ENCODE measurements around the gene VAMP7. TPM values are rescaled to one million over a fixed set of nuclear protein-coding genes. Genes with fewer than 3 reads are reported as not detected.
"Not testable (repeated sequence)": the region's sequence is repeated elsewhere in the genome, so short reads cannot be mapped to it uniquely, and the experiment has no call there.

Gene VAMP7
- total RNA-seq, 1 donor from 2014 or later = 40.6 TPM

GRCh38 chrX:155966876-155967275, 85.7 kb downstream of the VAMP7 start:
- no peak for DNase-seq (ENCODE audit: low read depth)
- Histone ChIP-seq H3K36me3 (ENCODE audit: control insufficient read depth, insufficient read depth, low read length) (no peaks in the 10 kb centered on the region), H3K27me3 (ENCODE audit: control insufficient read depth, insufficient read depth, low read length) (no peaks in the 10 kb centered on the region), H3K4me3 (ENCODE audit: low read depth, low read length) (no peak overlapping the region)
- TF ChIP-seq CTCF (IDR thresholded peaks at IDR 0.05; ENCODE audit: insufficient read depth, low read length, poor library complexity, severe bottlenecking) = peak; percentile 39

- TF ChIP-seq CTCF (IDR thresholded peaks at IDR 0.05; ENCODE audit: insufficient read depth, low read length, poor library complexity, severe bottlenecking) = no peak
- Histone ChIP-seq H3K27me3 (ENCODE audit: control insufficient read depth, insufficient read depth, low read length) (no peaks in the 10 kb centered on the region), H3K4me3 (ENCODE audit: low read depth, low read length) (no peak overlapping the region), H3K36me3 (ENCODE audit: control insufficient read depth, insufficient read depth, low read length) (no peaks in the 10 kb centered on the region)
- no peak for DNase-seq (ENCODE audit: low read depth)
These were observed 86.6 kb downstream of the VAMP7 start for GRCh38 chrX:155967653-155968325.

DNA sequence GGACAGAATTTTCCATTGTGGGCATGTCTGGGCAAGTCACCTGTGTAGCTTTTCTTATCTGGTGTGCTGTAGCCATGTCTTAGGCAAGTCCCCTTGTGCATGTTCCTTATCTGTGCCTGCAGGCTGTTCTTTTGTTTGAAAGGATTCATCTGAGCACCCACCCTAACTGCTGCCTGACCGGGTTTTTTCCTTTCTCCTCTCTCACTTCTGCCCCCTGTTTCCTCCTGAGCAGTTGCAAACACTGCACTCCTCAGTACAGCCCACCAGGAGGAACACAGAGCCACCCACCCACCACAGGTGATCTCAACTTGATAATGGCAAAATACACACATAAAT, 87.1 kb downstream of the VAMP7 start:
- H3K4me3 ChIP-seq (ENCODE audit: low read depth, low read length) = no peak overlapping the region
- DNase-seq (ENCODE audit: low read depth) = no peak
- no peaks in the 10 kb centered on the region for H3K36me3 ChIP-seq (ENCODE audit: control insufficient read depth, insufficient read depth, low read length)
- H3K27me3 ChIP-seq (ENCODE audit: control insufficient read depth, insufficient read depth, low read length) = no peaks in the 10 kb centered on the region
- no peak for TF ChIP-seq CTCF (IDR thresholded peaks at IDR 0.05; ENCODE audit: insufficient read depth, low read length, poor library complexity, severe bottlenecking)

GRCh38 chrX:155968791-155969190, 87.6 kb downstream of the VAMP7 start:
- TF ChIP-seq CTCF (IDR thresholded peaks at IDR 0.05; ENCODE audit: insufficient read depth, low read length, poor library complexity, severe bottlenecking) = no peak
- Histone ChIP-seq H3K4me3 (ENCODE audit: low read depth, low read length) (no peak overlapping the region), H3K27me3 (ENCODE audit: control insufficient read depth, insufficient read depth, low read length) (no peaks in the 10 kb centered on the region), H3K36me3 (ENCODE audit: control insufficient read depth, insufficient read depth, low read length) (no peaks in the 10 kb centered on the region)
- no peak for DNase-seq (ENCODE audit: low read depth)

- H3K36me3 ChIP-seq (ENCODE audit: control insufficient read depth, insufficient read depth, low read length); H3K27me3 ChIP-seq (ENCODE audit: control insufficient read depth, insufficient read depth, low read length); H3K4me3 ChIP-seq (ENCODE audit: low read depth, low read length); DNase-seq (ENCODE audit: low read depth): not testable (repeated sequence)
These were observed 90.5 kb downstream of the VAMP7 start for GRCh38 chrX:155971658-155972057.

DNA sequence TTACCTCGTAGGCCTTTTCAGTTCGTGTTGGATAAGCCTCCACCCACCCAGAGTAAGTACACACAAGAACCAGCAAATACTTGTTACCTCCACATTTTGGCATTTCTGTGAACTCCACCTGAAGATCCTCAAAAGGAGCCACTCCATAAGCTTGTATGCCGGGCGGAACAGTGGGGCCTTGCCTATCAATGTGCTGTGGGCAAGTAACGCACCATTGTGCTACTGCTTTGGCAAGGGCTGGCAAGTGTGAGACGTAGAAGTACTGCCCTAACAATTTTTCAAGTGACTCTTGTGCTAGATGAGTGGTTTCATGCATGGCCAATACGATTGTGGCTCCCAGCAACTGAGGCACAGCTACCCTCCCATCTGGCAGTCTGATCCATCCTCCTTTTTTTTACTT, 91.1 kb downstream of the VAMP7 start:
- DNase-seq (ENCODE audit: low read depth); H3K36me3 ChIP-seq (ENCODE audit: control insufficient read depth, insufficient read depth, low read length); H3K27me3 ChIP-seq (ENCODE audit: control insufficient read depth, insufficient read depth, low read length); H3K4me3 ChIP-seq (ENCODE audit: low read depth, low read length): not testable (repeated sequence)

DNA sequence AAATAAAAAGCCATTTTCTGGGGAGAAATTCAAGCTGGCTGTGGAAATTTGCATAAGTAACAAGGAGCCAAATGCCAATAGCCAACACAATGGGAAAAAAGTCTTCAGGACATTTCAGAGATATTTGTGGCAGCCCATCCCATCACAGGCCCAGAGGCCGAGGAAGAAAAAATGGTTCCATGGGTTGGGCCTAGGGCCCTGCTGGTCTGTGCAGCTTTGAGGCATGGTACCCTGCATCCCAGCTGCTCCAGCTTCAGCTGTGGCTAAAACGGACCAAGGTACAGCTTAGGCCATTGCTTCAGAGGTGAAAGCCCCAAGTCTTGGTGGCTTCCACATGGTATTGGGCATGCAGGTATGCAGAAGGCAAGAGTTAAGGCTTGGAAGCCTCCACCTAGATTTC, 102.2 kb downstream of the VAMP7 start:
- Histone ChIP-seq H3K27me3 (ENCODE audit: control insufficient read depth, insufficient read depth, low read length) (no peaks in the 10 kb centered on the region), H3K36me3 (ENCODE audit: control insufficient read depth, insufficient read depth, low read length) (no peaks in the 10 kb centered on the region), H3K4me3 (ENCODE audit: low read depth, low read length) (no peak overlapping the region)
- no peak for DNase-seq (ENCODE audit: low read depth)
- no peak for TF ChIP-seq CTCF (IDR thresholded peaks at IDR 0.05; ENCODE audit: insufficient read depth, low read length, poor library complexity, severe bottlenecking)

Data from kidney epithelial cell (primary cell).